NT2/D1 (cell line): Measurements from ENCODE around the gene TTLL8.

ENCODE experiments used
- SUZ12 ChIP-seq: IDR thresholded peaks from 2 replicates; pipeline ENCODE4 v1.6.1; 2011; ENCODE audit not compliant: insufficient read length, insufficient read depth; ENCODE audit errors: extremely low read depth
- YY1 ChIP-seq: IDR thresholded peaks from 2 replicates; pipeline ENCODE4 v1.6.1; 2011; ENCODE audit not compliant: insufficient read length, insufficient read depth

DNA sequence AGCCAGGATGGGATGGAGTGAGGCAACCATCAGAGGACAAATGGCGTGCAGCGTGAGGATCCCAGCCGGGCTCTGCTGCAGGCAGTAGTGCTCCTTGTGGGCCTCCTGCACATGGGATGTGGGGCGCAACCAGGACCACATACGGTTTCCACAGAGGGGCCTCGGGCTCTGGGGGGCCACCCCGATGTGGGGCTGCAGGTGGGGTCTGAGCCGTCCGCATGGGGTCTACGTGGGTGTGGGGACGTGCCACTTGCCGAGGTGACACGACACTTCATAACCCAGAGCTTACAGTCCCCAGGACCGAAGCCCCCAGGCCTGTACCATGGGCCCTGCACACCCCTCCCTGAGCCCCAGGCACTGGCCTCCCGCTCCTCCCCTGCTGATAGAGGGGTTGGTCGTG lies 10.8 kb downstream of the TTLL8 start:
- TF ChIP-seq SUZ12 = no peak
- no peak for TF ChIP-seq YY1
